Keratinocyte (primary cell): ENCODE results near the gene NDNF. TPM values are rescaled to one million over a fixed set of nuclear protein-coding genes. Genes with fewer than 3 reads are reported as not detected.

Experiments
- DNase-seq: peaks from one replicate; pipeline ENCODE4 v3.0.0-alpha.2; 2011; ENCODE audit warnings: low read depth, missing footprints, low spot score
- FAIRE-seq: peaks from 2 replicates; lab custom pipeline; 2011; peaks lifted over from hg19 to GRCh38; lab: Jason Lieb, UNC
- H2AFZ ChIP-seq: 2 replicates; pipeline ENCODE4 v1.6.0; 2012; ENCODE audit warnings: low read length, control low read depth, inconsistent platforms; ENCODE audit not compliant: control insufficient read depth
- H3K27ac ChIP-seq: 2 replicates; pipeline ENCODE4 v1.5.1; 2011; ENCODE audit warnings: low read length; ENCODE audit not compliant: control insufficient read depth, insufficient read depth
- H3K27me3 ChIP-seq: 3 replicates; pipeline ENCODE4 v1.6.0; 2011; ENCODE audit warnings: low read length; ENCODE audit not compliant: control insufficient read depth, insufficient read depth; ENCODE audit errors: extremely low read depth
- H3K36me3 ChIP-seq, 2 experiments: 2 replicates in 1 of 2; 3 replicates in 1 of 2; pipeline ENCODE4 v1.5.1; 2011; ENCODE audit warnings: low read length in 2 of 2, mild to moderate bottlenecking in 1 of 2; ENCODE audit not compliant: control insufficient read depth in 2 of 2, insufficient read depth in 2 of 2; ENCODE audit errors: extremely low read depth in 1 of 2
- H3K4me1 ChIP-seq: 3 replicates; pipeline ENCODE4 v1.5.1; 2011; ENCODE audit warnings: low read length; ENCODE audit not compliant: control insufficient read depth, insufficient read depth; ENCODE audit errors: extremely low read depth
- H3K4me2 ChIP-seq: 3 replicates; pipeline ENCODE4 v1.6.0; 2011; ENCODE audit warnings: low read depth, low read length; ENCODE audit not compliant: control insufficient read depth, insufficient read depth; ENCODE audit errors: extremely low read depth
- H3K4me3 ChIP-seq, 3 experiments: fragments of 200-600 bp in 1 of 3; sonication (generic) in 1 of 3; 2 replicates in 2 of 3; 3 replicates in 1 of 3; pipeline ENCODE4 v1.5.1; 2011 to 2016; ENCODE audit warnings: low read length in 3 of 3, mild to moderate bottlenecking in 3 of 3, control low read depth in 2 of 3, inconsistent platforms in 1 of 3, low read depth in 1 of 3, mixed read lengths in 1 of 3, mixed run types in 1 of 3, moderate library complexity in 1 of 3; ENCODE audit not compliant: control insufficient read depth in 2 of 3, insufficient read depth in 2 of 3; ENCODE audit errors: extremely low read depth in 1 of 3
- H3K79me2 ChIP-seq: 2 replicates; pipeline ENCODE4 v1.6.0; 2012; ENCODE audit warnings: low read length; ENCODE audit not compliant: control insufficient read depth, insufficient read depth
- H3K9ac ChIP-seq: 3 replicates; pipeline ENCODE4 v1.6.0; 2011; ENCODE audit warnings: low read length; ENCODE audit not compliant: control insufficient read depth, insufficient read depth; ENCODE audit errors: extremely low read depth
- H3K9me1 ChIP-seq: 3 replicates; pipeline ENCODE4 v1.6.0; 2011; ENCODE audit warnings: low read length; ENCODE audit not compliant: control insufficient read depth, insufficient read depth; ENCODE audit errors: extremely low read depth
- H3K9me3 ChIP-seq: 2 replicates; pipeline ENCODE4 v1.5.1; 2012; ENCODE audit warnings: low read depth, low read length; ENCODE audit not compliant: control insufficient read depth
- H4K20me1 ChIP-seq: 3 replicates; pipeline ENCODE4 v1.6.0; 2011; ENCODE audit warnings: low read length; ENCODE audit not compliant: control insufficient read depth, insufficient read depth; ENCODE audit errors: extremely low read depth
- CTCF ChIP-seq, 3 experiments: IDR thresholded peaks in 1 of 3; conservative IDR thresholded peaks in 1 of 3; optimal IDR thresholded peaks in 1 of 3; 2 replicates in 2 of 3; 3 replicates in 1 of 3; pipeline versions ENCODE3 to v1.5.1; 2011; ENCODE audit warnings: low read length in 3 of 3, mild to moderate bottlenecking in 3 of 3, moderate library complexity in 2 of 3, control low read depth in 1 of 3, inconsistent platforms in 1 of 3; ENCODE audit not compliant: insufficient read depth in 2 of 3; ENCODE audit errors: extremely low read depth in 1 of 3
- EZH2 ChIP-seq: IDR thresholded peaks from one replicate; pipeline ENCODE4 v1.6.1; 2012; ENCODE audit warnings: inconsistent platforms, mild to moderate bottlenecking, low read length, moderate library complexity
- dilution Hi-C: fragments of 300-500 bp; cut with MboI; formaldehyde crosslinking; loops from one replicate; pipeline ENCODE4 v1.7.0; 2020; ENCODE audit warnings: low sequenced_read_pairs; ENCODE audit not compliant: extremely low pct_ligation_motif_present
- polyA plus RNA-seq, 5 experiments: library from polyadenylated mRNA; depleted of rRNA in 3 of 5; stranded (reverse) in 3 of 5; stranded (forward) in 1 of 5; unstranded in 1 of 5; fragments of >200 nt; gene quantifications; 1 replicate in 1 of 5; 2 replicates in 3 of 5; 3 replicates in 1 of 5; pipeline versions ENCODE4 v1.2.1 to v1.2.3, GENCODE V29; 2011 to 2012; ENCODE audit warnings: missing spikeins in 2 of 5, low read depth in 1 of 5, low replicate concordance in 1 of 5

NDNF gene
- polyA plus RNA-seq, 1 donor (not counting 4 experiments of a cell fraction or from before 2014, with no cell fraction given) = not detected

GRCh38 chr4:121007660-121008059 lies 64.7 kb downstream of the NDNF start:
- FAIRE-seq (no peak), DNase-seq (no peak)
- Histone ChIP-seq H3K9me1 (no peaks in the 10 kb centered on the region), H3K27ac (no peak overlapping the region), H2AFZ (no peak overlapping the region), H4K20me1 (no peaks in the 10 kb centered on the region), H3K36me3 (no peaks in the 10 kb centered on the region), H3K9ac (no peak overlapping the region), H3K4me2 (no peak overlapping the region), H3K4me3 (no peak overlapping the region), H3K9me3 (no peaks in the 10 kb centered on the region), H3K4me1 (no peaks in the 10 kb centered on the region), H3K79me2 (no peaks in the 10 kb centered on the region), H3K27me3 (no peaks in the 10 kb centered on the region)
- TF ChIP-seq EZH2 (no peak), CTCF (optimal IDR thresholded peaks at IDR 0.05 in 1 of 3, IDR thresholded peaks at IDR 0.05 in 1 of 3, conservative IDR thresholded peaks at IDR 0.05 in 1 of 3; ENCODE audit: extremely low read depth in 1 of 3, insufficient read depth in 2 of 3, low read length in 3 of 3) (no peak)
- dilution Hi-C loops = no loop called here

GRCh38 chr4:121003863-121004262 lies 68.5 kb downstream of the NDNF start:
- no peak for DNase-seq
- dilution Hi-C loops = no loop called here
- Histone ChIP-seq H3K27me3 (no peaks in the 10 kb centered on the region), H3K9me1 (no peaks in the 10 kb centered on the region), H4K20me1 (no peaks in the 10 kb centered on the region), H3K4me3 (no peak overlapping the region), H3K36me3 (no peaks in the 10 kb centered on the region), H3K4me1 (no peaks in the 10 kb centered on the region), H3K9me3 (no peaks in the 10 kb centered on the region), H3K4me2 (no peak overlapping the region), H3K79me2 (no peaks in the 10 kb centered on the region), H2AFZ (no peak overlapping the region), H3K27ac (no peak overlapping the region), H3K9ac (no peak overlapping the region)
- FAIRE-seq = no peak
- no peak for TF ChIP-seq EZH2
- no peak for TF ChIP-seq CTCF (optimal IDR thresholded peaks at IDR 0.05 in 1 of 3, IDR thresholded peaks at IDR 0.05 in 1 of 3, conservative IDR thresholded peaks at IDR 0.05 in 1 of 3; ENCODE audit: extremely low read depth in 1 of 3, insufficient read depth in 2 of 3, low read length in 3 of 3)
